ENCODE results near the gene RNF166.
"Not testable (repeated sequence)": the region's sequence is repeated elsewhere in the genome, so short reads cannot be mapped to it uniquely, and the experiment has no call there.

The RNF166 gene

DNA sequence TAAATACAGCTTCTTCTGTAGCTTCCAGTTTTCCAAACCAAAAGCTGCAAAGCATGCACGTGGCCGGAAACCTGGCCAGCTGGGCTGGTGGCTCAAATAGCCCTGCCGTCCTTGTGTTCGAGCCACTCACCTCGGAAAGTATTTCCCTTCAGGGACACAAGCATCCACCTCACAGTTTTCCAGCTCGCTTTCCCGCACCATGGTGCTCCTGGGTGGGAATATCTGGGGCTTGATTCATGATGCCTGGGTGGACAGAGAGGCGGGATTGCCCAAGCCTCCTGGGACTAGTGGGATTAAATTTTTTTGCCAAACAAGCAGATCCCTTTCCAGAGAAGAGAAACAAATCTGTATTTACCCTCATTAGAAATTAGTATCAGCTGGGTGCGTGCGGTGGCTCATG, 36.2 kb downstream of the RNF166 start:
- DNase-seq = no peak

DNA sequence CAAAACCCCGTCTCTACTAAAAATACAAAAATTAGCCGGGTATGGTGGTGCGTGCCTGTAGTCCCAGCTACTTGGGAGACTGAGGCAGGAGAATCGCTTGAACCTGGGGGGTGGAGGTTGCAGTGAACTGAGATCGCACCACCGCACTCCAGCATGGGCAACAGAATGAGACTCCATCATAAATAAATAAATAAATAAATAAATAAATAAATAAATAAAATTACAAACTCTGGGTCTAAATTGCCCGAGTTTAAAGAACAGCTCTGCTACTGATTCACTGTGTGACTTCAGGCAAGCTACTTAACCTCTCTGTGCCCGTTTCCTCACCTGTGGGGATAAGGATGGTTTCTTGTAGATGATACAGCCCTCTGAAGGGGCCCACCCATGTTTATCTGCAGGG, 36.7 kb downstream of the RNF166 start:
- not testable (repeated sequence) for DNase-seq

DNA sequence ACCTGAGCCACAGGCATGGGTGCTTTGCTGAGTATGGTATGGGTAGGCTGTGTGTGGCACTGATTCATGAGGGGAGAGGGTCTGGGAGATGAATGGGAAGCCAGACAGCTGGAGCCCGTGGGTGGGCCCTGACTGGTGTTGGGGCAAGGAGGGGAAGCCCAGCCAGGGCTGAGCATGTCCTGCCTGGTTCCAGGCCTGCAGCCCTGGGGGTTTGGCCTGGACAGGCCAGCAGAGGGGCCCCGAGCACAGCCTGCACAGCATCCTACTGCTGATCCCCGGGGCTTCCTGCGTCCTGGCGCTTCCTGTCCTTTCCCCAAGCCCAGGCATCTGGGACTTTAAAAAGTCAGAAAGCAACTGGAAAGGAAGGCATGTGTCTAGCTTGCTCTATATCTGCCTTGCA, 38.7 kb downstream of the RNF166 start:
- no peak for DNase-seq

DNA sequence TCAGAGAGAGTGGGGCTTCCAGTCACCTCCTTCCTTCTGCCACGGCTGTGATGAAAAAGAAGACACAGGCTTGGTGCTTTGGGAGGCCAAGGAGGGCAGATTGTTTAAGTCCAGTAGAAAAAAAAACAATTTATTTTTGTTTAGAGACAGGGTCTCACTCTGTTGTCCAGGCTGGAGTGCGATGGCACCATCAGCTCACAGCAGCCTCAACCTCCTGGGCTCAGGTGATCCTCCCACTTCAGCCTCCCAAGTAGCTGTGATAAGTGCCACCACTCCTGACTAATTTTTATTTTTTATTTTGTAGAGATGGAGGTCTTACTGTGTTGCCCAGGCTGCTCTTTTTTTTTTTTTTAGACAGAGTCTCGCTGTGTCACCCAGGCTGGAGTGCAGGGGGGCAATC, 40.6 kb downstream of the RNF166 start:
- DNase-seq = no peak

DNA sequence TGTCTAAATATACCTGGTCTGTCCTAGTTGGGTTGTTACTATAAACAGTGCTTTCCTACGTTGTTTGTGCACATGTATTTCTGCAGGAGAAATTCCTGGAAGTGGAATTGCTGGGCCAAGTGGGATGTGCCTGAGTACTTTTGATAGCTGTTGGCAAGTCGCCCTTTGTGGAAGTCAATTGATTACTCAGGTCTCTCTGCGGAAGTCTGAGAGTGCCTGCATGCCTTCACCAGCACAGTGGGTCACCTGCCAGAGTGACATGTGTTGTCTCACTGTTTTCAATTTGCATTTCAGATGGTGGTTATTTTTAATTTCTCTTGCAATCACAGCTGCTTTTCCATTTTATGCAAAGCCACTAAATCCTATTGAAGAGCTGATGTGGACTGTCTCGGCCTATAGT, 41.1 kb downstream of the RNF166 start:
- DNase-seq = no peak

DNA sequence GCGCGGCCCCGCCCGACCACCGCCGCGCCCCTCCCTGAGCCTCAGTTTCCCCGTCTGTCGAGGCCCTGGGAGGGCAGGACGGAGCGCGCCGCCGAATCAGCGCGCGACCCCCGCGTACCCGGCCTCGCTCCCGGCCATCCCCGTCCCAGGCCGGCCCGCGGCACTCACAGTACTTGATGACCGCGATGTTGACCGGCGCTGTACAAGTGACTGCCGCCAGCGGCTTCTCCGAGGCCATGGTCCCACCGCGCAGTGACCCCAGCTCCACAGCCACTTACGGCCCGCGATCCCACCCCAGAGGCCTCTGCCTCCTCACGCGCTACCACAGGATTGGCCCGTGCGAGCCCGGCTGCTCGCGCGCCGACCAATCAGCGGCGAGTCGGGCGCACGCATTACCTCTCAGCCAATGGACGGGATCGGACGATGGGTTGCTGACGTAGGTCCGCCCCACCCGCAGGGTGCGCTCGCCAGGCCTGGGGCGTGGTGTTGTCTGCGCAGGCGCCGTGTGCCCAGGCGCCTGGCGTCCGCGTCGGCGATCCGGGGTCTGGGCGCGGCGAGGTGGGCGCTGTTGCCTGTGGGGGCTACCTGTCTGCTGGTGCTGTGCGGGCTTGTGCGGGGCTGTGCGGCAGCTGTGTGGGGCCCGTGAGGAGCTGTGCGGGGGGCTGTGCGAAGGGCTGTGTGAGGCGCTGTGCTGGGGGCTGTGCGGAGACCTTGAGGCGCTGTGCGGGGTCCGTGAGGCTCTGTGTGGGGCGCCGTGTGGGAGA, 43.2 kb downstream of the RNF166 start, which contains the start of gene MVD:
MVD (minus strand) TSS at position 249 of the 764 bp plus-strand sequence; CDS start at position 238, 11 bp downstream.
- DNase-seq = peak; percentile 97

DNA sequence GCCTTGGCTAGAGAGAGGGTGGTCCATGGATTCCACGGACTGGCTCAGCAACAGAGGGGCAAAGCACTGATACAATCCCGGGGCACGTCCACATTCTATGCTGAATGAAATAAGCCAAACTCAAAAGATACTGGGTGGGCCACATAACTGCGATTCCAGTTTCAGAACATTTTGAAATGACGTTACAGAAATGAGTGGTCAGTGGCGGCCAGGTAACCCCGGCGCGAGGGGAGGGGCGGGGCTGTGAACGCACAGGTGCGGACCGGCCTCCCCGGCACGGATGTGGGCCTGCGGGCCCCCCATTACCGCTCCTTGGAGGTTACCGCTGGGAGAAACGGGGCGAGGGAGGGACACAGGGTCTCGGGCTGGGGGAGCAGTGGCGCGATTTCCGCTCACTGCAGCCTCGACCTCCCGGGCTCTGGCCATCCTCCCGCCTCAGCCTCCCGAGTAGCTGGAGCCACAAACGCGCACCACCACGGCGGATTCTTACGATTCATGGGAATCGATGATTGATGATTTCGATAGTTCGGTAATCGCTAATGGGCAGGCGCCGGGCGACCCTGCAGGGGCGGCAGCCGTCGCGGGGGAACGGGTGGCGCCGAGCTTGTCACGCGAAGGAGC, 43.9 kb downstream of the RNF166 start:
- no peak for DNase-seq

DNA sequence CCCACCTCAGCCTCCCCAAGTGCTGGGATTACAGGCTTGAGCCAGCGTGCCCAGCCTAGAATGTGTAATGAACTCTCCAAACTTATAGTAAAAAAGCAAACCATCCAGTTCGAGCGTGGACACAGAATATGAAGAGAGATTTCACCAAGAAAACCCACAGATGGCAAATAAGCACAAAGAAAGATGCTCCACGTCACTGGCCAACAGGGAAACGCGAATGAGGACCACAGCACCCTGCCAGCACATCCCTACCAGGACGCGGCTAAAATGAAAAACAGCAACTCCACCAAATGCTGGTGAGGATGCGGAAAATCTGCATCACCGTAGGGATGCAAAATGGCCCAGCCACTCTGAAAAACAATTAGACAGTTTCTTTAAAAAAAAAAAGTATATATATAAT, 44.7 kb downstream of the RNF166 start:
- no peak for DNase-seq

DNA sequence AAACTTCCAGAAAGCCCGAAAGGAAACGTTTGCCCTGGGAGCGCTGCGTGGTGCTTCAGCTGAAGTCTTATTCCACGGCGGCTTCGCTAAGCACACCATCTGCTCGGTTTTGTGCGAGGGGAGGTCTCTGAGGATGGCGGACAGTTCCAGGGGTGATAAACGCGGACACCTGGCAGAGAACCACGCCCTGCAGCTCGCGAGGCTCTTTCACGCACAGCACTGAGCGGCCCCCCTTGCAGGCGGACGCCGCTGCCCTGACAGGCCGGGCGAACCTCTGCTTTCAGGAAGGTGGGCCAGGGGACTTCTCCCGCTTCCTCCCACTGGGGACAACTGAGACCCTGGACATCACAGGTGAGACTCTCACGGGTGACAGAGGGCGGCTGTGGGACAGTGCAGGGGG, 47.0 kb downstream of the RNF166 start:
- DNase-seq = no peak

DNA sequence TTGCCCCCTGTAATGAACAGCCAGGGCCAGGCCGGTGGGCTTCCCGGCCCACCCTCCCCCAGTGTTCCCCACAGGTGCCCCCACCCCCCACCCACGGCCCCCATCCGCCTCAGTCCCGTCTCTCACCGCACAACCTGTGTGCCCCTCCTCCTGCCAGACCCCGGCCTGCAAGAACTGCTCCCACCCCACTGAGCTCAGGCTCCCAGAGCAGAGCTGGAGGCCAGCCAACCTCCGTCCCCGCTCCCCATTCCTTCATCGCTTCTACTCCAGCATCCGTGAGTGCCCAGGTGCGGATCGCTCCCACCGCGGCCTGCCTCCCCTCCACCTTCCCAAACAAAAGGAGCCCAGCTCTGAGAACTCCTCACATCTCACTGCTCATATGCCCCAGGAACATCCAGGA, 47.5 kb downstream of the RNF166 start:
- DNase-seq = no peak

DNA sequence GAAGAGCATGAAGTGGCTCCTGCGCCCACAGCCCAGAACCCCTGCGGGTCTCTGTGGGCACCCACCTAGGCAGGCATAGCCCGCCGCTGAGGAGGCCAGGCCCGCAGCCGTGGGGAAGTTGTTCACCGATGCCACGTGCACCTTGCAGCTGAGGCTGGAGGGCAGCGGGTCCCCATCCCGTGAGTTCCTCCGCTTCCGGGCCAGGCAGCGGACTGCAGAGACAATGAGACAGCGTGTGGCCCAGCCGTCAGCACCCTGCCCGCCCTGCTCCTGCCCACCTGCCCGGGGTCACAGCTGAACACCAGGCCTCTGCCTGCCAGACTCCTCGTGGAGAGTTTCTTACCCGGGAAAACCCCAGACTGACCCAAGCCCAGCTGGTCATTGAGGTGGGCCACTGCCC, 48.8 kb downstream of the RNF166 start:
- no peak for DNase-seq

DNA sequence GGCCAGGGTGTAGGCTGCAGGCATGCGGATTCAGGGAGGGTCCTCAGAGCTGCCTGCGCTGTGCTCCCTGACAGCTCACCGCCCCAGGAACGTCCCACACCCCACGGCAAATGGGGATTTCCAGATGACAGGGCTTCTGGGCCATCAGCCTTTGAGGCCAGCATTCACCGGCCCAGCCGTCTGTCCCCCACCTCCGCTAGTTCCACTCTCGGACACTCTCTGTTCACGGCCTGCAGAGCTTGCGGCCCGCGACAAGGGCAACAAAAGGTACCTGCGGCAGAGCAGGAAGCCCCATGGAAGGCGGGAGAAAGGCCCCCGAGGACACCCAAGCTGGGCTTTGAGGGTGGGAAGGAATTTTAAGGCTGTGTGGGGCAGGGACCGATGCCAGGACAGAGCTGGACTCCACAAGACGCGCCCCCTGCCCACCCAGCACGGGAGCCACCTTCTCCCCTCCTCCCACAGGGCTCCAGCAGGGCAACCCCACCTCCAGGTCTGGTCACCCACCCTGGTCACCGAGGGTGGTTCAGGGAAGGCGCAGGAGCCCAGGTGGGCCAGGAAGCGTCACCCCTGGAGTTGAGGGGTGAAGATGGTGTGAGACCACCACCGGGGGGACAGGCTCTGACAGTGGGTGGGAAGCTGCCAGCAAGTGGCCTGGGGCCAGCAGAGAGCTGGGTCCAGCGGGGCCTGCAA, 49.8 kb downstream of the RNF166 start:
- no peak for DNase-seq

DNA sequence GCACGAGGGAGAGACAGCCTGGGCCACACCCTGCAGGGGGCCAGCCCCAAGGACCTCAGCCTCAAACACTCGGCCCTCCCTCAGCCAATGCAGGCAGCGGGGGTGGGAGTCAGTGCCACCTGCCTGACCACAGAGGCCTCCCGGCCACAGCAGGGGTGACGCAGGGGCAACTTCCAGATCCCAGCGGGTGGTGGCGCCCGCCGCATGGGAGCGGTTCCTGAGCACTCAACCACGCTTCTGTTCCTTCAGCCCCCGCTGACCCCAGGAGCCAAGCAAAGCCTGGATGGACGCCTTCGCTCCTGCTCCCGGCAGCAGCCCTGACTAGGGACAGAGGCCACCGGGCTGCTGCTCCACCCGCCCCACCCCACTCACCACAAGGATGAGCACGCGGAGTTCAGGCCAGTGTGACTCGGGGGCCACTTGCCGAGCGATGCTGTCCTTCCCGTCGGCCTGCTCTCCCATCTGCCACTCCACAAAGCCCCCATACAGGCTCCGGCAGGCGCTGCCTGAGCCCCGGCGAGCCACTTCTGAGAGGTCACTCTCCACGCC, 50.4 kb downstream of the RNF166 start:
- DNase-seq = no peak

DNA sequence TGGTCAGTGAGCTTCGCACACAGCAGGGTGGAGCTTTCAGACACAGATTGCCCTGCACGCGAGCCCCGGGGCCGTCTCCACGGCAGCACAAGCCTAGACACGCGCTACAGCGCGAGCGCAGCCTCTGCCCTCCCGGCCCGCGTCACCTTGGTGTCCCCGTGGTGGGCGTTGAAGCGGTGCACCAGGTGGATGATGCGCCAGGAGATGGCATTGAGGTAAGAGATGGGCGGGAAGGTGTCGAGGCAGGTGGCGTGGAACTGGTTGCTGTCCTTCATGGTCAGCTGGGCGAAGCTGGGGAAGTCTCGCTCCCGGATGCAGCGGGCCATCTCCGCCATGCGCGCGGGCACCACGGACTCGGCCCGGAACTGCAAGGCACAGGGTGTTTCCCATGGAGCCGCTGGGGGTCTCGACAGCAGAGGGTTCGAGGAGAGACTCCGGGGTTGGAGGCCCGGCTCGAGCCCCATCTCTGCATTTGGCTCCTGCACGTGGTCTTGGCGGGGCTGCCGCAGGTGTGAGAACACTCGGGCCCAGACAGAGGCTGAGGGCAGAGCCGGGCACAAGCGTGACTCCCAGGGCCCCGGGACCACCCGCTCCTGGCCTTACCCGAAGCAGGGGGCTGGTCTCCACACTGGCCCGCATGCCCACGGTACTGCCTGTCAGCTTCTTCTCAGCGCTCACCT, 51.0 kb downstream of the RNF166 start:
- no peak for DNase-seq

DNA sequence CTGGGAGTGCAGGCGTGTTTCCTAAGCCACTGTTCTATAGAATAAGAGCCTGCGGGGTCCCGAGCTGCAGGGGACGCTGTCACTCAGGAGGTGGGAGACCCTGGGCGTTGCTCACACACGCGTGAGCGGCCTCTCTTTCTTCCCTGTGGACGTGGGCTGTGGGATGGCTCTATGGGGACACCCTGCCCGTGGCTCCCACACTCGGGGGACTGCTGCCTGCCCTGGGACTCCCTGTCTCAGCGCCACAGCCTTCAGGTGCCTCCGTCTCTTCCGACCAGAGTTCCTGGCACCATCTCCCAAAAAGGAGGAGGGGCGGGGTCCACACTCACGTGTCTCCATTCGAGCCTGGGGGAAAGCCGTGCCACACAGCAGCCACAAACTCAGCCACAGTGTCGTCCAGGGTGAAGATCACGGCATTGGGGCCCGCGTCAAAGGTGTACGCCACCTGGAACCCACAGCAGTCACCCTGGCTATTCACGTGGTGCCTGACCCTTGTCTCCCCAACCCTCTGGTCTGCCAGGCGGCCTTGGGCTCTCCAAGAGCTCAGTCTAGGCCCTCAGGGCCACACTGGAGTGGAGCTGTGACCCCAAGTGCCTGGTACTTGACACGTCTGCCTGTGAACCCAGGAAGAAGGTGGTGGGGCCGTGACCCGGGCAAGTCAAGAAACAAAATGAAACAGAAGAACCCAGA, 51.7 kb downstream of the RNF166 start:
- DNase-seq = no peak

DNA sequence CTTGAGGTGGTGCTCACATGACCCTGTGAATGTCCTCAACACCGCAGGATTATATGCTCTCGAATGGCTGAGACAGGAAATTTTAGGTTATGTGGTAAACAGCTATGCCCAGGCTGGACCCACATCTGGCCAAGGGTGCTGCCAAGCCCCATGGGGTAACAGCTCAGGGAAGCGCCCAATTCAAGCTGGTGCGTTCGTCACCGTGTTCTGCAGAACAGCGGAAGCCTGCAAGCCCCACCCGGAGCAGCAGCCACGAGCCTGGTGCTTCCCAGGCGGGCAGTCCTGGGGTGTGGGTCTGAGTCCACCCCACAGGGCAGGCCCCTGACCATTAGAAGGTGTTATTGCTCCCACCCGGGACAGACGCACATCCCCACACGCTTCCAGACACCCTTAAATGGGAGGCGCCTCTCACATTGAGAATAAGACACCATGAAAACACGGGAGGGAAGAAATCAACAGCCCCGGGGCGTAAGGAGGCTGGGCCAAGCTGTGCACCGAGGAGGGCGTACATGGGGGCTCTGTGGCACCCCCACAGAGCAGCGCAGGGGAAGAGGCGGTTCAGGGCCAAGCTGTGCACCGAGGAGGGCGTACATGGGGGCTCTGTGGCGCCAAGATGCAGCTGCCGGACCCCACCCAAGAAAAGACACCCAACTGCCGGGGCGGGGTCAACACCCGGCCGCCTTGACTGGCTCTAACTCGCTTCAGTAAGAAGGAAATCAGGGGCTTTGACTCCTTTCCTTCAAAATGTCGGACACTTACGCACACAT, 52.4 kb downstream of the RNF166 start:
- DNase-seq = peak; percentile 30

DNA sequence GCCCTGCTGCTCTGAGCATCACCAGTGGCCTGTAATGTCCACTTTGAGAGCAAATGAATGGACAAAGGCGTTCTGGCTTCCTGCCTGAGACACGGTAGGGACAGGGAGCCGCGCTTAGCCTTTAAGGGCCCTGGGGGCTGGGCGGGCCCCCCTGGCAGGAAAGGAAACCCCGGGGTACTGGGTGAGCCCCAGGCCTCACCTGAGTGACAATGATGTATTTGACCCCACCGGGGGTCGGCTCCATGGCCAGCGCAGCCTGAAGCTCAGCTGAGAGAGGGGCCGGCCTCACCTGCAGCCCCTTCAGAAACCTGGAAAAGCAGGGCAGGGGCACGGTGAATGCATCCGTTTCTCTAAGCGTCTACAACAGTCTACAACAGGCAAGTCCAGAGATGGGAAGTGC, 53.1 kb downstream of the RNF166 start:
- no peak for DNase-seq

DNA sequence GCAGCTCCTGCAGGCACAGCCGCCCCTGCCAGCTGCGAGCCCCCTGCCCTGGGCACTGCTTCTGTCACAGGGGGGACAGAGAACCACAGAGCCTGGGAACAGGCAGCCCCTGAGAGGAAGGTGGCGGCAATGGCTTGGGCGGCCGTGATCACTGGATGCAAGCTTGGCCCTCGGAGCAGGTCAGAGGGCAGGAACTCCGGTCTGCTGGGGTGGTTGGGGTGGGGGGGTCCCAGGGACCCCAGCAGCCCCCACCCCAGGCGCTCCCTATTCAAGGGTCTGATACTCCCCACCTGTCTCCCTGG, 53.5 kb downstream of the RNF166 start:
- DNase-seq = no peak

DNA sequence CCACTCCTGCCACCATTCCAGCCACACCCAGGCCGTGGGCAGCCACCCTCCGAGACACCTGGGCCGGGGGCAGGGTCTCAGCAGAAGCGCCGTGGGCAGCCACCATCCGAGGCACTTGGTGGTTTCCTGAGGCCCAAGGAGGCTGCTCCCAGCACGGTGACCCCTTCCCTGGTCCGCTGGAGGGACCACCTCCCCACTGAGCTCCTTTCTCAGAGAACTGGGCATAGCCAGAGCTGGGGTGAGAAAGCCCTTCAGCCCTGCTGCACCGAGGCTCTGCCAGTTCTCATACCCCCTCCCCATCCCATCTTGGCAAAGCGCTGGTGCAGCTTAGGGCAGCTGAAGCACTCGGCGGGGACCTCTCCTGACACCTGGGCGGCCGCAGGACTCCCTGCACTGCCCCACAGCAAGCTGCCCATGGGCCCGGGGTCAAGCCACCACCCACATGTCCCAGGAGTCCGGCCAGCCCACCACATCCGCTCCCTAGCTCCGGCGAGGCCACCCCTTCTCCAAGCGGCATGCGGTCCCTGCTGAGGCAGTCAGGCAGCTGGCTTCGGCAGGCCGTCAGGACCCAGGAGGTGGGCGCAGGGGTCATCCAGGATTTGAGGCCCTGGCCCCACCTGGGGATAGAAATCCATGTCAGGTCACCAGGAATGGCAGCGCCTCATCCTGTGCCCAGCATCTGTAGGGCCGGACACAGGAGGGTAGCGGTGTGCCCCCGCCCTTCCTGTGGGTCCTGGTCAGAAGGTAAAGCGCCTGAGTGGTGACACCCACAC, 54.0 kb downstream of the RNF166 start:
- DNase-seq = no peak

DNA sequence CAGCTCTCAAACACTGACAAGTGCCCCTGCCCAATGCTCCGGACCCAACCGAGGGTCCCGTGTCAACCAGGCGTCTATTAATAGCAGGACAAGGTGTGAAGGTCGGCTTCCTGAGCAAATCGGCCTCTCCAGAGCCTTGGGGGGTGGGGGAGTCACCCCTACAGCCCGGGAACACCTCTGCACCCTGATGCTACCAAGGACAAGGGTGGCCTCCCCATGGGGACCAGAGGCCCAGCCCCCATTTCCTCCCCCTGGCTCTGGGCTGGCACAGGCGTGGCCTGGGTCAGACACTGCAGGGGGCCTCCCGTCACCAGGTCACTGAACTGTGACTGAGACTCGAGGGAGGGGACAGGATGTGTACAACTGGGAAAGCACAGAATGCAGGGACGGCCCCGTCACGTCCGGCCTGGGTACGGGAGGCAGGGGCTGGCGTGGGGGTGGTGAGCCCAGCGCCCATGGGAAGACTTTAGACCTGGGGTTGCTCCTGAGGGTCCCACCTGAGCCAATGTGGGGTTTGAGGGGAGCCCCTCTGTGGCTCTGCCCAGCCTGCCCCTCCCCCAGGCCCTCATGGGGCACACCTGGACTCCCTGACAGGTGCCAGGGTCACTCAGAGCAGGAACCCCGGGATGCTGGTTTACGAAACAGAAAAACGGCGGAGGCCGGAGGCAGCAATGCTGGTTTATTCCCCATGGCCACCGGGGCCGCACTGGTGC, 54.8 kb downstream of the RNF166 start:
- DNase-seq = peak; percentile 89
